HepG2 (cell line): ENCODE results near the gene NEK11. TPM values are rescaled to one million over a fixed set of nuclear protein-coding genes. Genes with fewer than 3 reads are reported as not detected.

Source experiments
- ATAC-seq: fragments of 200-7000 bp; cut with Tn5 transposase; 3 replicates; pipeline ENCODE4 v1.9.1; 2020; ENCODE audit warnings: mild to moderate bottlenecking, moderate library complexity
- BruUV-seq: library from RNA; stranded (reverse); fragments of 400-500 nt; replicated peaks from 2 replicates; lab custom pipeline; 2021; lab: Mats Ljungman, UMichigan
- CTCF ChIA-PET: fragments of 300-600 bp; formaldehyde crosslinking; extraction: SDS; loops from one replicate; lab custom pipeline; 2021; ENCODE audit warnings: low total read pairs, inconsistent platforms, low intra/inter-chr PET ratio; lab: Yijun Ruan, JAX
- POLR2A ChIA-PET: fragments of 350-600 bp; sonication (Branson Sonifier 250); formaldehyde crosslinking; loops from one replicate; lab custom pipeline; 2020; ENCODE audit warnings: antibody characterized with exemption, inconsistent platforms; lab: Yijun Ruan, JAX
- DNase-seq: peaks from one replicate; pipeline ENCODE4 v3.0.0-alpha.2; 2015; ENCODE audit warnings: low spot score
- FAIRE-seq: peaks from 3 replicates; lab custom pipeline; 2011; peaks lifted over from hg19 to GRCh38; lab: Jason Lieb, UNC
- H2AFZ ChIP-seq: one replicate; pipeline ENCODE4 v1.6.1; 2011; ENCODE audit warnings: low read length, inconsistent platforms
- H3K27ac ChIP-seq: fragments of 300-600 bp; 3 replicates; pipeline ENCODE4 v1.8.0; 2011; ENCODE audit warnings: mixed run types, mild to moderate bottlenecking, mixed read lengths, low read length, inconsistent platforms; ENCODE audit not compliant: insufficient read depth; ENCODE audit errors: extremely low read length
- H3K27me3 ChIP-seq, 2 experiments: fragments of 200-600 bp in 1 of 2; 2 replicates in 1 of 2; 3 replicates in 1 of 2; pipeline versions ENCODE4 v1.6.0 to v1.8.0; 2011; ENCODE audit warnings: low read length in 2 of 2, mild to moderate bottlenecking in 2 of 2, moderate library complexity in 2 of 2, inconsistent platforms in 1 of 2; ENCODE audit not compliant: insufficient read depth in 2 of 2, control insufficient read depth in 1 of 2
- H3K36me3 ChIP-seq, 2 experiments: fragments of 200-600 bp in 1 of 2; replicated peaks in 1 of 2; 2 replicates in 1 of 2; 3 replicates in 1 of 2; pipeline versions ENCODE4 v1.5.1 to v1.8.0; 2011; ENCODE audit warnings: low read length in 2 of 2, inconsistent platforms in 1 of 2; ENCODE audit not compliant: insufficient read depth in 2 of 2, control insufficient read depth in 1 of 2
- H3K4me1 ChIP-seq: 2 replicates; pipeline ENCODE4 v1.5.1; 2012; ENCODE audit warnings: low read length, inconsistent platforms; ENCODE audit not compliant: insufficient read depth
- H3K4me2 ChIP-seq: 2 replicates; pipeline ENCODE4 v1.6.0; 2011; ENCODE audit warnings: low read depth, low read length, inconsistent platforms
- H3K4me3 ChIP-seq, 3 experiments: fragments of 200-600 bp in 1 of 3; sonication (generic), shearing (Covaris generic) in 1 of 3; replicated peaks in 1 of 3; 2 replicates each; pipeline ENCODE4 v1.5.1; 2011 to 2016; ENCODE audit warnings: low read length in 3 of 3, inconsistent platforms in 2 of 3, low read depth in 2 of 3, mild to moderate bottlenecking in 2 of 3, control low read depth in 1 of 3, mixed read lengths in 1 of 3; ENCODE audit not compliant: insufficient read depth in 1 of 3
- H3K79me2 ChIP-seq: one replicate; pipeline ENCODE4 v1.6.1; 2011; ENCODE audit warnings: low read length, inconsistent platforms; ENCODE audit not compliant: insufficient read depth
- H3K9ac ChIP-seq: 2 replicates; pipeline ENCODE4 v1.6.0; 2011; ENCODE audit warnings: mild to moderate bottlenecking, low read depth, low read length, inconsistent platforms; ENCODE audit not compliant: insufficient read depth
- H3K9me3 ChIP-seq: 2 replicates; pipeline ENCODE4 v1.5.1; 2012; ENCODE audit warnings: mild to moderate bottlenecking, low read length
- H4K20me1 ChIP-seq: 2 replicates; pipeline ENCODE4 v1.6.0; 2011; ENCODE audit warnings: inconsistent platforms, mild to moderate bottlenecking, low read length, moderate library complexity; ENCODE audit not compliant: insufficient read depth
- KLF11 ChIP-seq: IDR thresholded peaks from 2 replicates; pipeline ENCODE4 v1.6.1; 2016; ENCODE audit warnings: missing compliant biosample characterization
- PRMT3 ChIP-seq: sonication (generic); formaldehyde crosslinking; IDR thresholded peaks from 2 replicates; pipeline ENCODE4 v1.8.1; 2022; ENCODE audit warnings: low read depth, mild to moderate bottlenecking, moderate library complexity, missing genetic modification reagents, borderline replicate concordance
- REL ChIP-seq: sonication (generic); formaldehyde crosslinking; conservative IDR thresholded peaks from 2 replicates; pipeline ENCODE4 v1.8.0; 2022; ENCODE audit warnings: mild to moderate bottlenecking, missing genetic modification reagents, moderate library complexity
- SMAD1 ChIP-seq: sonication (generic); formaldehyde crosslinking; IDR thresholded peaks from 2 replicates; pipeline ENCODE4 v1.4.0; 2020; ENCODE audit warnings: missing genetic modification reagents, low read depth, mild to moderate bottlenecking, borderline replicate concordance
- TMF1 ChIP-seq: sonication (generic); formaldehyde crosslinking; IDR thresholded peaks from 2 replicates; pipeline ENCODE4 v1.8.1; 2022; ENCODE audit warnings: low read depth, missing genetic modification reagents
- ZC3H13 ChIP-seq: sonication (generic); formaldehyde crosslinking; IDR thresholded peaks from 2 replicates; pipeline ENCODE4 v1.8.1; 2023; ENCODE audit warnings: mild to moderate bottlenecking, missing genetic modification reagents, moderate library complexity
- WGBS: methylation state at CpG from one replicate; pipeline ENCODE4 v1.1.6; 2017; ENCODE audit warnings: low lambda C conversion rate; 5-methylcytosine and 5-hydroxymethylcytosine counted together
- in situ Hi-C: cut with HindIII; loops from 2 replicates; pipeline ENCODE4 v1.10.0; 2017; ENCODE audit warnings: low pct_unique_long_range_greater_than_20kb; ENCODE audit not compliant: extremely low pct_ligation_motif_present
- intact Hi-C: fragments of 100-400 bp; cut with micrococcal nuclease; formaldehyde crosslinking; loops from one replicate; pipeline ENCODE4 v1.10.0; 2022; ENCODE audit not compliant: unreplicated experiment
- polyA plus RNA-seq, 8 experiments: library from polyadenylated mRNA; depleted of rRNA in 3 of 8; stranded (reverse) in 7 of 8; unstranded in 1 of 8; fragments of >200 nt; fragmentation: Illumina TruSeq in 4 of 8; extraction: Trizol in 4 of 8; gene quantifications; 2 replicates each; pipeline versions ENCODE4 v1.2.1 to v1.2.3, GENCODE V29; 2011 to 2016; ENCODE audit warnings: low read depth in 4 of 8, missing spikeins in 1 of 8, mixed read lengths in 1 of 8; ENCODE audit not compliant: insufficient read depth in 1 of 8
- total RNA-seq, 5 experiments: library from RNA; depleted of rRNA; stranded (reverse); fragments of >200 nt; fragmentation: Illumina TruSeq; extraction: Trizol; gene quantifications; 2 replicates each; pipeline ENCODE4 v1.2.3, GENCODE V29; 2016; ENCODE audit warnings: low read depth in 1 of 5
- TF ChIP-seq, protein P1 (sequence below): sonication (generic); formaldehyde crosslinking; IDR thresholded peaks from 2 replicates; pipeline ENCODE4 v1.4.0; 2020; ENCODE audit warnings: low read depth, mild to moderate bottlenecking, missing genetic modification reagents
- TF ChIP-seq, protein P2 (sequence below): sonication (generic); formaldehyde crosslinking; IDR thresholded peaks from 2 replicates; pipeline ENCODE4; 2020; ENCODE audit warnings: missing genetic modification reagents, mild to moderate bottlenecking, borderline replicate concordance
- TF ChIP-seq, protein P3 (sequence below): sonication (generic); formaldehyde crosslinking; IDR thresholded peaks from 2 replicates; pipeline ENCODE4 v1.5.0; 2020; ENCODE audit warnings: missing genetic modification reagents
- TF ChIP-seq, protein P4 (sequence below): sonication (generic); formaldehyde crosslinking; IDR thresholded peaks from 2 replicates; pipeline ENCODE4 v1.9.0; 2022; ENCODE audit warnings: low read depth, missing genetic modification reagents

NEK11 gene
- total and polyA plus RNA-seq, 2 of the 13 experiments (the other 11 are each of a cell fraction or from before 2014, with no cell fraction given): 0.95 to 2.2 TPM

DNA sequence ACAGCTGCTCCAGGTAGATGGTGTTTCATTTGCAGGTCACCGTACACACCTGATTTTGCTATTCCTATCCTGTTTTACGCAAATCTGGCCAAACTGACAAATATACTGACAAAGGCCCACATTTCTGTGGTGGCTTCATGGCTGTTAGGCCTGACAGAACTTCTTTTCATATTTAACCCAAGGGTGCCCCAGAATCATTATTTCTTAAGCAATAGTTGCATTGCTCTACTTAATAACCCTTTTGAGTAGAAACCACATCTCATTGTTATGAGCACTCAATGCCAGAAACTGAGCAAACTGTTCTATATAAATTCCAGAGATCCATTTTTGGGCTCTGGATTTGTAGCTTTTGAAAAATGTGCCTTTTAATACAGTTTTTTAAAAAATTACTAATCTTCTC is 19.4 kb upstream of the NEK11 start:
- Histone ChIP-seq H3K79me2 (no peaks in the 10 kb centered on the region), H3K9ac (no peak overlapping the region), H3K9me3 (no peaks in the 10 kb centered on the region), H3K4me3 (no peak overlapping the region), H3K27me3 (no peaks in the 10 kb centered on the region), H3K27ac (no peak overlapping the region), H3K4me2 (no peak overlapping the region), H3K4me1 (no peaks in the 10 kb centered on the region), H2AFZ (no peak overlapping the region), H4K20me1 (no peaks in the 10 kb centered on the region), H3K36me3 (peaks cover 0 to 3% of the 10 kb centered on the region in 2 experiments; a peak in 1 of 5 replicates)
- no peak for ATAC-seq
- BruUV-seq: no TSS peak
- DNase-seq: no peak
- ChIA-PET POLR2A (no interaction called here), CTCF (no interaction called here)
- in situ Hi-C loops (no loop called here), intact Hi-C loops (no loop called here)
- no peak for FAIRE-seq
- WGBS: 98% methylated on average over 2 of the region's 2 CpGs
- TF ChIP-seq, protein P1, sequence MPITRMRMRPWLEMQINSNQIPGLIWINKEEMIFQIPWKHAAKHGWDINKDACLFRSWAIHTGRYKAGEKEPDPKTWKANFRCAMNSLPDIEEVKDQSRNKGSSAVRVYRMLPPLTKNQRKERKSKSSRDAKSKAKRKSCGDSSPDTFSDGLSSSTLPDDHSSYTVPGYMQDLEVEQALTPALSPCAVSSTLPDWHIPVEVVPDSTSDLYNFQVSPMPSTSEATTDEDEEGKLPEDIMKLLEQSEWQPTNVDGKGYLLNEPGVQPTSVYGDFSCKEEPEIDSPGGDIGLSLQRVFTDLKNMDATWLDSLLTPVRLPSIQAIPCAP (CRISPR knock-in tag): no peak
- TF ChIP-seq KLF11 (CRISPR knock-in tag): no peak
- TF ChIP-seq, protein P2, sequence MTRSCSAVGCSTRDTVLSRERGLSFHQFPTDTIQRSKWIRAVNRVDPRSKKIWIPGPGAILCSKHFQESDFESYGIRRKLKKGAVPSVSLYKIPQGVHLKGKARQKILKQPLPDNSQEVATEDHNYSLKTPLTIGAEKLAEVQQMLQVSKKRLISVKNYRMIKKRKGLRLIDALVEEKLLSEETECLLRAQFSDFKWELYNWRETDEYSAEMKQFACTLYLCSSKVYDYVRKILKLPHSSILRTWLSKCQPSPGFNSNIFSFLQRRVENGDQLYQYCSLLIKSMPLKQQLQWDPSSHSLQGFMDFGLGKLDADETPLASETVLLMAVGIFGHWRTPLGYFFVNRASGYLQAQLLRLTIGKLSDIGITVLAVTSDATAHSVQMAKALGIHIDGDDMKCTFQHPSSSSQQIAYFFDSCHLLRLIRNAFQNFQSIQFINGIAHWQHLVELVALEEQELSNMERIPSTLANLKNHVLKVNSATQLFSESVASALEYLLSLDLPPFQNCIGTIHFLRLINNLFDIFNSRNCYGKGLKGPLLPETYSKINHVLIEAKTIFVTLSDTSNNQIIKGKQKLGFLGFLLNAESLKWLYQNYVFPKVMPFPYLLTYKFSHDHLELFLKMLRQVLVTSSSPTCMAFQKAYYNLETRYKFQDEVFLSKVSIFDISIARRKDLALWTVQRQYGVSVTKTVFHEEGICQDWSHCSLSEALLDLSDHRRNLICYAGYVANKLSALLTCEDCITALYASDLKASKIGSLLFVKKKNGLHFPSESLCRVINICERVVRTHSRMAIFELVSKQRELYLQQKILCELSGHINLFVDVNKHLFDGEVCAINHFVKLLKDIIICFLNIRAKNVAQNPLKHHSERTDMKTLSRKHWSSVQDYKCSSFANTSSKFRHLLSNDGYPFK (CRISPR knock-in tag): no peak
- no peak for TF ChIP-seq ZC3H13 (CRISPR knock-in tag)
- TF ChIP-seq REL (CRISPR knock-in tag): no peak
- TF ChIP-seq, protein P3, sequence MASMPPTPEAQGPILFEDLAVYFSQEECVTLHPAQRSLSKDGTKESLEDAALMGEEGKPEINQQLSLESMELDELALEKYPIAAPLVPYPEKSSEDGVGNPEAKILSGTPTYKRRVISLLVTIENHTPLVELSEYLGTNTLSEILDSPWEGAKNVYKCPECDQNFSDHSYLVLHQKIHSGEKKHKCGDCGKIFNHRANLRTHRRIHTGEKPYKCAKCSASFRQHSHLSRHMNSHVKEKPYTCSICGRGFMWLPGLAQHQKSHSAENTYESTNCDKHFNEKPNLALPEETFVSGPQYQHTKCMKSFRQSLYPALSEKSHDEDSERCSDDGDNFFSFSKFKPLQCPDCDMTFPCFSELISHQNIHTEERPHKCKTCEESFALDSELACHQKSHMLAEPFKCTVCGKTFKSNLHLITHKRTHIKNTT (CRISPR knock-in tag): no peak
- TF ChIP-seq, protein P4, sequence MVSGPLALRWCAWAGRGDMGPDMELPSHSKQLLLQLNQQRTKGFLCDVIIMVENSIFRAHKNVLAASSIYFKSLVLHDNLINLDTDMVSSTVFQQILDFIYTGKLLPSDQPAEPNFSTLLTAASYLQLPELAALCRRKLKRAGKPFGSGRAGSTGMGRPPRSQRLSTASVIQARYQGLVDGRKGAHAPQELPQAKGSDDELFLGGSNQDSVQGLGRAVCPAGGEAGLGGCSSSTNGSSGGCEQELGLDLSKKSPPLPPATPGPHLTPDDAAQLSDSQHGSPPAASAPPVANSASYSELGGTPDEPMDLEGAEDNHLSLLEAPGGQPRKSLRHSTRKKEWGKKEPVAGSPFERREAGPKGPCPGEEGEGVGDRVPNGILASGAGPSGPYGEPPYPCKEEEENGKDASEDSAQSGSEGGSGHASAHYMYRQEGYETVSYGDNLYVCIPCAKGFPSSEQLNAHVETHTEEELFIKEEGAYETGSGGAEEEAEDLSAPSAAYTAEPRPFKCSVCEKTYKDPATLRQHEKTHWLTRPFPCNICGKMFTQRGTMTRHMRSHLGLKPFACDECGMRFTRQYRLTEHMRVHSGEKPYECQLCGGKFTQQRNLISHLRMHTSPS (CRISPR knock-in tag): no peak
- no peak for TF ChIP-seq PRMT3 (CRISPR knock-in tag)
- TF ChIP-seq TMF1 (CRISPR knock-in tag): no peak
- no peak for TF ChIP-seq SMAD1 (CRISPR knock-in tag)
